ENCODE results near the gene ZFAND3.

The ZFAND3 gene

DNA sequence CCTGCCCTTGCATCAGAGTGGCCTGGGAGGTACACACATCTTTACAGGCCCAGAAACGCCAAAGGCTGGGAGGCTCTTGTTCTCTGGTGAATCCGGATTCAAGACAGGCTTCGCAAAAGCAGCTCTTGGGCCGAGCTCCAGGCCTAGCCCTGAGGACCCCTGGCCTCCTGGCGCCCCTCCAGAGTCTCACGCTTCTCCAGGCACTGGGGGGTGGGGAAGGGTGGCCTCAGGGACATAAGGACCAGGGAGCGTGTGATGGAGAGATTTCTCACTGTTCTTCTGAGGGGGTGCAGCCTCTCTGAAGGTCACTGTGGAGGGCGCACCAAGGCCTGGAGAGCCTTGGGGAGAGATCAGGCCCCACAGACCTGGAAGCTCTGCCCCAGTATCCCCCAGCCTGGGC lies 349.2 kb downstream of the ZFAND3 start:
- no peak for DNase-seq (ENCODE audit: low read depth, low spot score)

DNA sequence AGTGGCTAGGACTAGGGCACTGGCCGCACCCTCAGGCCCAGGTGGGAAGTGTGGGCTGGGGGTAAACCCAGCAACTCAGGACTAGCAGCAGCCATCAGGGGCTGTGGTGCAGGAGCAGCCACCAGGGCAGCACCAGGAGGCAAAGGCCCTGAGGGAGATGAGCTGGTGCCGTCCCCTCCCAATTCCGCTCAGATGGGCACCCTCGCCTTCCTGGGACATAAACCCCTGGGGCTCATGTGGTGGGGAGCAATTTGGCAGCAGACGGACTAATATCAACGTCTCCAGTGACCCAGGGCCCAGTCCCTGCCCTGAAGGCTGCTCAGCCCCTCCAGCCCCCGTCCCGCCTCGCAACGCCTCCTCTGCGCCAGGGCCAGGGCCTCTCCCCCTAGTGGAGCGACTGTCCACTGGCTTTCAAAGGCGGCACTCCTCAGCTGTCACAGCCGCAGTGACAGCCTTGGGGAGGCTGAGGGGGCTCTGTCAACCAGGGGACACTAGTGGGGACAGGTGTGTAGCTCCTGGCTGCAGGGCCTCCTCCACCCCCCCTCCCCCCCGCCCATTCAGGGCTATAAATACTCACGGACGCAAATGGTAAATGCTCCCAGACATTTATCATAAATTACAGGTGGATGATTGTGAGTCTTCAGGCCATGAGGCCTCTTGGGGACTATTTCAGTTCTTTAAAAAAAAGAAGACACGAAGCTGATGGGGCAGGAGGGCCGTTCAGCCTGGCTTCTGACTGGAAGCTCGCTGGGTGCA lies 349.9 kb downstream of the ZFAND3 start:
- DNase-seq (ENCODE audit: low read depth, low spot score): no peak

DNA sequence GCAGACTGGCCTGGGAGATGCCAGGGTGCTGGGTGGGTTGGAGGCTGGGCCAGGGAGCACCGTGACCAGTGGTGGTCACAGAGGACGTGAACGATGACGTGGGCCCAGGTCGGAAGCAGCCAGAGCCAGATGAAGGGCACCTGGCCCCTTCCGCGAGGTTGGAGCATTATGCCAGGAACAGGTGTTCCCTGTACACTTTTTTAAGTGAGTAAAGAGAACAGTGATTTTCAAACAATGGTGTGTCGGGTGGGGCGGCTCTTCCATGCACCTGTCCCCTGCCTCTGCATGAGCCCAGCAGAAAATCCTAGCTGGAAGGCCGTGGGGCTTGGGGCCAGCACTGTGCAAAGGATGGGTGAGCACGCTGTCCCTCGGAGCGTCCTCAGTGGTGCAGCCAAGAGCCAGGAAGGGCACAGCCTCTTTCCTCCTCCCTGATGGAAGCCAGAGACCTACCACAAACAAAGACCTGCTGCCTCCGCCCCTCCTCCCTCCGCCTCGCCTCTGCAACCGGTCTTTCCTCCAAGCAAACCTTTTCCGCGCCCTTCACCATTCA lies 350.5 kb downstream of the ZFAND3 start:
- DNase-seq (ENCODE audit: low read depth, low spot score): no peak

DNA sequence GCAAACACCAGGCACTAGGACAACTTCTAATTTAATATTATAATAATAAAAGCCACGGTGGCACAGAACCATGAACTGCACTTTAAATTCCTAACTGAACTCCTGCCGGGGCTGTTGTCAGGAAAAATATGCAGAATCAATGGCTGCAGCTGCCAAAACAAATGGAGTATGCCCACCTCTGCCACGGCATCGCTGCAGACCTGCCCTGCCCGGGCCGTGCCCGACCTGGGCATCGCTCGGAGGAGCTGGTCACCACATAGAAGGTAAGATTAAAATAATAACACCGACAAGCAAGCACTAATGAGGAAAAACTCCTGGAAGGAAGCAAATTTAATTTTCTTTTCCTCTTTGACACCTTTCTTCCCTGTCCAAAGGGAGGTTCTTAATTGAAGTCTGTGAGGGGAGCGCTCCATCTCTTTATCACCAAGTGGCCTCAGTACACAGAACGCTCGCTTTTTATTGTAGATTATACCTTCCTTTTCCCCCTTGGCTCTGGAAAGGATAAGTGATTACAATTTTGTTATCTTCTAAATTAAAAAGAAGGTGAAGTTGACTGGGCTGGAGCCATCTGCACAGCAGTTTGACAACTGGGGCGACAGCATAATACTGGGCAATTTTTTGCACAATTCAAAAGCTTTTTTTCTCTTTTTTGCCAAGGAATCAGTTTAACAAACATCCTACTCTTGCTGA lies 351.3 kb downstream of the ZFAND3 start:
- no peak for DNase-seq (ENCODE audit: low read depth, low spot score)

DNA sequence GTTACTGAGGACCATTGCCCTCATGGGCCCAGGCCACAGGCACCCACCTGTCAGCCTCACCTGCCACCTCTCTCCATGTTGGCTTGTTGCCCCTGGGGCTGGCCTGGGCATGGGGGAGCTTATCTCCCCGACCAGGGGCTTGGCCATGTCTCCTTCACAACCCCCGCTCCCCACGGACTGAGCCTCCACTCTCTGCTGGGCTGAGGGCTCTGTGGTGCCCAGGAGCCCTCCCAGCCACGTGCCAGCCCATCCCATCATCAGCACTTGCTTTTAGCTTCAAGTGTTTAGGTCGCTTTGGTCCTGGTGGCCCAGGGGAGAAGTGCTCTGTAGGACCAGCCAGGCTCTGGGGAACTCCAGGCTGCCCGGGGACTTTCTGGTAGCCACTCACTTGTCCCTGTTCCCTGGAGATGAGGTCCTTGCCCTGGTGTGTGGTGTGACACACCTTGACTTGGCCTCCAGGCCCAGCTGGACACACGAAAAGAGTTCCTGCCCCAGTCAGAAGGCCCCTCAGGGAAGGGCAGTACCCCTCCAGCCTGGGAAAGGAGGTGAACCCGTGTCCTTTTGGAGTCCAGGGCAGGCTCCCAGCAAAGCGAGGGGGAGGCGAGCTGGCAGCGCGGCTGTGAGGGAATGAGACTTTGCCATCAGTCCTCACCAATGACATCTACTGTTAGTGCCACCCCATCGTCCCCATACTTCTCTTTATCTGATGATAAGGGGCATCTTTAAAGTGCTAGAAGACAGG lies 352.6 kb downstream of the ZFAND3 start:
- DNase-seq (ENCODE audit: low read depth, low spot score): no peak

DNA sequence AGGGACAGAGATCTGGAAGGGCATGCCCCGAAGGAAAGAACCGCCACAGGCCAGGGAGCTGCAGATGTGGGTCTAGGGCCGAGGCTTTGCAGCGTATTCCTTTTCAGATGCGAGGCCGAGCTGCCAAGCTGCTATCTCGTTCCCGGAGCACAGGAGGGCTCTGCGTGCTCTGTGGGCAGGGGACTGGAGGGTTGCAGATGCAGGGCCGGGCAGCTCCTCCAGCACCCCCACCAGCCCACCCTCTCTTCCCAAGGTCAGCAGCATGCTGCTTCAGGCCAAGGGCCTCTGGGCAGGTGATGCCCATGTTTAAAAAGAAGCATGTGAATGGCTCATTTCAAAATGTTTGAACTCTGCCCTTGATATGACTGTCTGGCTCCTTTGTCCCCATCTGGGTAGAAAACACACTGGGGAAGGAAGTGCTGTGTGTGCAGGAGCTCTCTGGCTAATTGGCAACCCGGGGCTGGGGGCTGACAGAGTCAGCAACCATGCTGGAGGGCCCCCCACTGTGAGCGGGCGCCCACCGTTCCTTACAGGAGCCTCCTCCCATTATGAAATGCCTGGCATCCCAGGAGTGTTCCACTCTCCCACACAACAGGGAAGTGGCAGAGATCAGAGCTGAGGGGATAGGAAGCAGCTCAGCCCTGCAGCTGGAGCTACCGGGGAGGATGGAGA lies 353.3 kb downstream of the ZFAND3 start:
- no peak for DNase-seq (ENCODE audit: low read depth, low spot score)

DNA sequence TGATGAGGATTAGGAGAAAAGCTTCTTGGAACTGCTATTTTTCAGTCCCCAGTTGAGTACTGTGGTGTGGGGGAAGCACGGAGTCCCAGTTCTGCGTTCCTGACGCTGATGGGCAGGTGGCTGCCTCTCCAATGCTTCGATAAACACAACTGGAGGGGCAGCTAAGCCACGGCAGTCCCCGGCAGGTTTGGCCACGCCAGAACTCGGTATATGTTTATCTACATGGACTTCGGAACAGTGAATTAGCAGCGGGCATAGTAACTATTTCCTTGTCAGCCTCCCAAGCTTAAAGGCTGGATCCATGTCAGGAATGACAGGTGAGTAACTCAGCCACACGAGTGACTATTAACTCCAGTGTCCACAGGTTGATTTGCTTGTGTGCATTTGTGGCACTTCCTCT lies 354.4 kb downstream of the ZFAND3 start:
- no peak for DNase-seq (ENCODE audit: low read depth, low spot score)

DNA sequence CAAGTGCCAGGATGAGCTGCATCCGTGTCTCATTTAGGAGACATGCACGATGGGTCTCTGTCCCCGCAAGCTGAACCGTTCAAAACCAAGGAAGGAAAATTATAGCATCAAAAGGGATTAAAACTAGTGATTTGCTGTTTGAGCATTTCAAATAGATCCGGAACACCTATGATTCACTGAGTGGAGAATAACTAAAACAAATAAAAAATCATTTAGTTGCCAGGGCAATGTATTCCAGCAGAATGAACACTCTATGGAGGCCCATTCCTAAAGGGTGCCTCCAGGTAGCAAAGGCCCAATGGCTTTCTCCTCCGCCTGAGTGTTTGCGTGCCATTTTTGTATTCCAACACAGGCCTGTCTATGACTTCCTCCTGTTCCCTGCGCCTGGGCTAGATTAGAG lies 354.8 kb downstream of the ZFAND3 start:
- no peak for DNase-seq (ENCODE audit: low read depth, low spot score)

DNA sequence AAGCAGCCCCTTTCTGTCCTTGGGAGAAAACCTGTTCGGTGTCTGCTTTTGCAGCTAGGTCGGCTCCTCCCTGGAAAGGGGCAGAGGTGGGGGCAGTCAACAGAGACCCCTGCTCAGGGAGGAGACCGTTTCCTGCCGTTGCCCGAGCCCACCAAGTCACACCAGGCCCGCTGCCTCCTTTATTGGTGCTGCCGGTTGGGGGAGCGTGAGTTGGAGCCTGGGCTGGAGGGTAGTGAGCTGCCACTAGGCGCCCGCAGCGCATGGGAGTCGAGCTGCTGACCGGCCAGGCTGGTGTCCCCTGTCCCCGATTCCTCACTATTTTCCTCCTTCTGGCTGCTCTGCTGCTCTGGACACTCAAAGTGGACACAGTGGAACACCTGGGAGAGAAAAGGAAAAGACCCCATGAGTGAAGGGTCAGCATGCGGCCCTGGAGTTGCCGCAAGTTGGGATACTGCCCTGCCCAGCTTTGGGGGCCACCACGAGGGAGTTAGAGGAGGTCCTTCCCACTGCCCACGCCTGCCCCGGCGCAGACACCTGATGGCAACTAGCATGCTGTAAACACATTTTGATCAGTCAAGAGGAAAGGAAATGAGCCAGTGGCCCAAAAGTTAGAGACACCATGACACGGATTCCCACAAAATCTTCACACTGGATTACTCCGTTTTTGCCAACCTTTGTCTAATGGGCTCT lies 355.4 kb downstream of the ZFAND3 start:
- no peak for DNase-seq (ENCODE audit: low read depth, low spot score)

DNA sequence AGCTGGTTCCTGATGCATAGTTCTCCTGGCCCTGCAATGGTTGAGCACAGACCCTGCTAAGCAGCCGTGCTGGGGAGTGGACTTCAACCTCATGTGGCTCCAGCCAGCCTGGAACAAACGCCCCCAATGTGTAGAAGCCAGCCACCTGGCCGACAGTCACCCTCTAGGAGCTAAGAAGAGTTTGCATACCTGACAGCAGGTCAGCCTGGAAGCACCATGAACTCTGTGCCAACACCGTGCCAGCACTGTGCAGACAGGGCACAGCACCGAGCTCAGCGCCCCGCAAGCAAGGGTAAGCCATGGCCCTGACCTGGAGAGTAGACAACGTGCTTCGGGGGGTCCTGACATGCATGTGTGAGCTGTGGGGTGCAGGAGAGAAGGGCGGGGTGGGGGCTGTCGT lies 356.3 kb downstream of the ZFAND3 start:
- DNase-seq (ENCODE audit: low read depth, low spot score): no peak

DNA sequence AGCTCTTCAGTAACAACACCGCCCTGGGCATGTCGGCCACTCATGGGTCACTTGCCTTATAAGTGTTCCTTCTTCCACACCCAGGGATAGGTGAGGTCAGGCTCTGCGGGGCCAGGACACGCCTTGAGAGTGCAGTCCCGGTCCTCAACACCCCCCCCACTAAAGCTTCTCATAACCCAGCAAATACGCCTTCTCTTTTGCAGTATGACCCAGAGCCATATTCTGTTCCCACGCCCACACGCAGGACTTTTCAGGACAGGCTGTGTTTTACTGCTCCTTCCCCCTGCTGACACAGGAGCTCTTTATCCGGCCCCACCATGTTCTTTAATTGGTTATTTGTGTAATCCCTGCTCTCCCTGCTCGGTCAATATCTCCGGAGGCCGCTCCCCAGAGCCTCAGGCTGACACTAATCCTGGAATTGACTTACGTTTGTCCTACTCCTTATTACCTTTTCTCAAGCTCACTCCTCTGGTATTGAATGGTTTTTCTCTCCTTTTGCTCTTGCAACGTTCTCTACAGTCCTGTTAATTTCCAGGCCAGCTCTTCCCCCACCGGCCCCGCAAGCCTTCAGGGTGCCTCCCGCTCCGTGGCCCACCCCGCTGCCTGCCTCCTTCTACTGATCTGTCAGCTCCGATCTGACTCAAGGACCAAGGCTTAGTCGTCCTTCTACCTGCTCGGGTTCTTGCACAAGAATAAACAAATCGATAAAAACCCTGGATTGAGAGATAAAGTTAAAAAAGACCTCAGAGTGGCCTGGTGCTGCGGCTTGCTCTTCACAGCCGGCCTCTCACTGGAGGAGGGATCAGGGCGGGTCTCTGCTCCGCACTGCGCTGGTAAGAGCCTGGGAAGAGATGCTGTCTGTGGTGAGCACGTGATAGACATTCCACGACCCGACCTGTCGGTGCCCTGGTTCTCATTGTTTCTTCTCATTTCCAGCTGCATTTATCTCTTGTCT lies 357.5 kb downstream of the ZFAND3 start:
- no peak for DNase-seq (ENCODE audit: low read depth, low spot score)

DNA sequence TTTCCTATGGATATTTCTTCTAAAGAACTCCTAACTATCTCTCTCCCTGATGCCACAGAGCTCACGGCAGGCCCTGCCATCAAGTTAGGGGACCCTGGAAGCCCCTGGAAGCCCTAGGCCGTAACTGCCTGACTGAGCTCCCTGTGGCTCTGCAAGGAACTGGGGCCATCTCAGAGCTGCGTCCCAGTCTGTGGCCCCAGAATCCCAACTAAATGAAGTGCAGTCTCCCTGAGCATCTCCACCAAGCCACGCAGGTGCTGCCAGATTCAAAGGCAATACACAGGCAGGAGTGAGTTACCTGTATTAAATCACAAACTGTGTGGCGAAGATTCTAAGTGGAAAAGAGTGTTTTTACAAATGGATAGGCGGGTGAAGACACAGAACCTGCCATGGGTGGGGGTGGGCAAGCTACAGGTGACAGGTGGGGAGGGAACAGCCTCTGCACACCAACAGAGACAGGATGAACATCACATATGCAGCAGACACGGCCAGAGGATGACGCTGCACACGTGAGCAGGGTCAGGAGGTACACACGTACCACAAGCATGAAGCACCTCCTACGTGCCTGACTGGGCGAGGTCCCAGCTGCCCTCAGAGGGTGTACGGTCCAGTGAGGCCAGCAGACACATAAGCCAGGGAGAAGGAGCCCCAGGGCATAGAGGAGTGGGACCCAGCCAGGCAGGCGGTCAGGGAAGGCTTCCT lies 358.5 kb downstream of the ZFAND3 start:
- DNase-seq (ENCODE audit: low read depth, low spot score): no peak

DNA sequence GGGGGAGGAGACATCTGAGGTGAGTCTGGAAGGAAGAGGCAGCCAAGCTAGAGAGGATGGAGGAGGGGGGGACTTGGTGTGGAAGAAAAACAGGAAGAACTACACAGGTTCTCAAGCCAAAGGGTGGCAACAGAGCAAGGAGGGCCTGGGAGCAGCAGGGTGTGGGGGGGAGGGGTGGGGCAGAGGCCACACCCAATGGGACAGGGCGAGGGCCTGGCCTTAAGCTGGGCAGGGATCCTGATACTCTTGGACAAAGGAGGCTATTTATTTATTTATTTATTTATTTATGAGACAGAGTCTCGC lies 359.0 kb downstream of the ZFAND3 start:
- DNase-seq (ENCODE audit: low read depth, low spot score): no peak

DNA sequence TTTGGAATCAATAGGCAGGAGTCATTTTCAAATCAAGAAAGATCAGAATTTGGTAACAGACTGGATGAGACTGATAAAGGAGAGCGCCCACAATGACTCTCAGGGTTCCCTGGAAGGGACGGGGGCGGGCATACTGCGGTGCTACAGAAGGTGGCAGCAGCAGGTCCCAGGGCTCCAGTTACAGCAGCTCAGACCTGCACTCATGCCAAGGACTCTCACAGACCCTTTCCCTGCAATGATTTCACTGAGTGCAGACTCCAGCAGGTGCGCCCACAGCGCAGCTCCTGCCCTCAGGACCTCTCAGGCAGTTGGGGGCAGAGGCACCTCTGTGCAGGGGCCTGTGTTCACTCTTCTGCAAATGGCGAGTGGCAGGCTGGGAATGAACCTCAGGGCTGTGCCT lies 359.8 kb downstream of the ZFAND3 start:
- no peak for DNase-seq (ENCODE audit: low read depth, low spot score)

DNA sequence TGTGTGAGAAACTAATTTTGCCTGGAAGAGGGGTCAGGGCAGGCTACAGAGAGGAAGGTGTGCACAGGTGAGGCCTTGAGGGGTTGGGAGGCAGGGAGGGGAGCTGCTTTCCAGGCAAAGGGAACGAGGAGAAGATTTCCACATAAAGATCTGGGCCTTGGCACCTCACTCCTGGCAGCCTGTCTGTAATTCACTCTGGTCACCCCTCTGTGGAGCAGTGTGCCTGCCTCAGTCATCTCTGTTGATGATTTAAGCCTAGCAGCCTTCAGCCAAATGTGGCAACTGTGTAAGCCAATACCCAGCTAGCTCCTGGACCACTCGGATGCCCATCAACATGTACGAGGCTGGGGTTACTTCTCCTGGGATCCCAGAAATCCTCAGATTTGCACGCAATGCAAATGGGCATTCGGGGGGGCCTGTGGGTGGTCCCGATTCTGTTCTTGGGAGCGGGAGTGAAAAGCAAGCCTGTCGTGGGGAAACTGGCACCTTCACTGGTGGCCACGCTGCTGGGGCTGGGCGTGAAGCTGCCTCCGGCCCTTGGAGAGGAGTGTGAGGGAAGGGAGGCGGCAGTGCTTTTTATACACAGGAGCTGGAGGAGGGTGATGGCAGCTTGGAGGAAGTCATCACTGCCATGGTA lies 360.4 kb downstream of the ZFAND3 start:
- no peak for DNase-seq (ENCODE audit: low read depth, low spot score)

DNA sequence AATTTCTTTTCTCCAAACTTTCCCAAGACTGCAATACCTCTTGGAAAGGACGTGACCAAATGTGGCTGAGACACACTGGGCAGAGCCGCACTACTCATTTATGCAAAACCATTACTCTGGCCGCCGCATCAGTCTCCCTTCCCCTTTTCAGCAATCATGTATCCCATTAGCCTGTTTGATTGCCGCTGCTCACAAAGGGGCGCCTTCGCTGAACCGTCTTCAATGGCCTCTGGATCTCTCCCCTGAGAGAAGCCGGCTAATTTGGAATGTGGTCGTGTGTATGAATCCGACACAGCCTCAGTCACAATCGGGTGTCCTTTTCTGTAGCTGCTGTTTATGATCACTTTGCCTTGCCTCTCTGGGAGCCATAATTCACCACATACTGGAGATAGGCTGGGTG lies 361.1 kb downstream of the ZFAND3 start:
- DNase-seq (ENCODE audit: low read depth, low spot score): no peak

DNA sequence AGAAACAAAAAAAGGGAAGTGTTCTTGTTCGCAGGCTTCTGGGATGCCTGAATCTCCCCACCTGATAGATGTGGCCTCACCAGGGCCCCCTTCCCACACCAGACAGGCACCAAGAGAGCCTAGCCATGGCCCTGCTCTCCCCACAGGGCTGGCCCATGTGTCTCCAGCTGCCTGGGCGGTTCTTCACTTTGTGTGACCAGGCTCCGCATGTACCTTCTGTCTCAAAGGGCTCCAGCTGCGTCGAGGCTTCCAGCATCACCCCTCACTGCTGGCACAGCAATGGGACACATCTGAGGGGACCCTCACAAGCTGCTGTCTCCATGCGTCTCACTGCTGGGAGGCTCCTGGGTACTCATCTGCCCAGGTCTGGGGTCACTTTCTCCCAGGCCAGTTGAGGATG lies 362.9 kb downstream of the ZFAND3 start:
- DNase-seq (ENCODE audit: low read depth, low spot score): no peak

DNA sequence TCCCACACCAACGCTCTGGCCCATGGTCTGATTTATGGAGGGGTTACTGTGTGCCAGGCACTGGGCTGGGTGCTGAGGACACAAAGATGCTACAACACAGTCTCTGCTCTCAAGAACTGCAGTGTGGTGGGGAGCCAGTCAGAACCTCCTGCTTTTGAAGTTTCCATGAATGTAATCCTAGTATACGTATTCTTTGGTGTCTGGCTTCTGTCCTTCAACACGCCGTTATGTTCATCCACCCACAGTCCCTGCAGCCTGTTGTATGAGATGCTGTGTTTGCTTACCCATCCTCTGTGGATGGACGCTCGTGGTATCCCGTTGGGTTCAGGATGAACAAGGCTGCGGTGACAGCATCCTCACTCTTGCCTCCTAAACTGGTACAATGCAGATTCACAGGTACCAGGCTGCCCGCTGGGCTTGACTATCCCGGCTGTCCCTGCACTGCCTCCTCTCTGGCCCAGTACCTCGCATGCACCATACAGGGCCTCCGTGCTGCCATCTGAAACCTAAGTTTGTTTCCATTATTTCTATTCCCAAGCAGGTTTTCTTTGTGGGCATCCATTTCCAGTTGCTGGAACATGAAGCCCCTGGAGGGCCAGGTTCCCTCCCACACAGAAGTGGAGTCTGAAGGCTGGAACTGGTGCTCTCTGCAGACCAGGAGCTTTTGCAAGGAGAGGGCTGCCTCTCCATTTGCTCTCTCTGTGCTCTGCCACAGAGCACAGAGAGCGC lies 364.5 kb downstream of the ZFAND3 start:
- no peak for DNase-seq (ENCODE audit: low read depth, low spot score)

Data from iPS DF 19.7 (cell line).